CD4-positive, alpha-beta T cell treated with Interleukin-2 at 100 ng/mL for 4 hours (primary cell): ENCODE results near the gene GP5.

Experiments used
- DNase-seq: peaks from one replicate; pipeline ENCODE4 v3.0.0-alpha.2; 2020; ENCODE audit warnings: low spot score

GP5 gene

DNA sequence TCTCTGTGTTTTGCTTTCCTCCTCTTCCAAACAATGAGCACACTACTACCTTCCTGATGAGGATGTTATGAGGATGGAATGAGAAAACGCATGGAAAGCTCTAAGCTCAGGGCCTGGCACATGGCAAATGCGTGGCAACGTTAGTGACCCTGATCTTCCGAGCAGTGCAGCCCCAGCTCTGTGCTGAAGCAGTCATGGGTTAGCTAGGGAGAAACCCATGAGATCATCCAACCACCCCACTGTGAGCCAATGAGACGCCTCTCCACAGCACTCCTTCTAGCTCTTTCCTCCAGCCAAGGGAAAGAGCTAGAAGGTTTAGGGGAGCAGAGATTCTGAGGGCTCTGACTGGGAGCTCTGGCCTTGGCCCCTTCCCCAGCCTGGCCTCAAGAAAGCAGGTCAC lies 52.4 kb downstream of the GP5 start:
- no peak for DNase-seq

DNA sequence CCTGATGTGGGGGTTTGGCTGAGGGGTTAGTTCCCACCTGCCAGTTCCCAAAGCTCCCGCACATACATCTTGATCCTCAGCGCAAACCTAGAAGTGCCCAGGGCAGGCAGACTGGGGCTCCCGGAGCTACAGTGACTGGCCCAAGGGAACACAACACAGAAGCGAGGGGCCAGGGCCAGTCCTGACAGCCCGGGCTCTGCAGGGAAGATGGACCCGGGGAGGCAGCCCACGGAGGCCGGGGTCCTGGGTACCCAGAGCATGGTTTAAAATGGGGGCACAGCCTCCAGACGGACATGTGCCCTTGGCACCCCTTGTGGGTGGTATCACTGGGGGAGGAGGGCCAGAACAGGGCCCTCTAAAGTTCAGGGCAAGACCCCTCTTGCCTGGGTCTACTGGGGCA lies 53.0 kb downstream of the GP5 start:
- DNase-seq, result no peak
